Neural progenitor cell (in vitro differentiated cells): ENCODE measurements around the gene SPRTN. TPM values are rescaled to one million over a fixed set of nuclear protein-coding genes. Genes with fewer than 3 reads are reported as not detected.
A peak's percentile ranks its signal among the peaks of the same experiment; 100 is the strongest.

Experiments
- DNase-seq: peaks from one replicate; pipeline ENCODE4 v3.0.0-alpha.2; 2016; ENCODE audit warnings: low spot score
- H2AFZ ChIP-seq: fragments of 200-600 bp; sonication (generic); replicated peaks from 2 replicates; pipeline ENCODE4 v1.6.1; 2016; ENCODE audit warnings: antibody characterized with exemption
- H3F3A ChIP-seq: fragments of 200-600 bp; sonication (generic); 2 replicates; pipeline ENCODE4 v1.6.1; 2016; ENCODE audit warnings: antibody characterized with exemption, low read depth
- H3K27ac ChIP-seq: fragments of 200-600 bp; sonication (generic); 2 replicates; pipeline ENCODE4 v1.5.1; 2016; ENCODE audit warnings: mild to moderate bottlenecking
- H3K27me3 ChIP-seq: fragments of 200-600 bp; sonication (generic); 2 replicates; pipeline ENCODE4 v1.6.1; 2016; ENCODE audit warnings: mild to moderate bottlenecking, moderate library complexity
- H3K36me3 ChIP-seq: fragments of 200-600 bp; sonication (generic); 2 replicates; pipeline ENCODE4 v1.5.1; 2016
- H3K4me1 ChIP-seq: fragments of 200-600 bp; sonication (generic); 2 replicates; pipeline ENCODE4 v1.6.1; 2016; ENCODE audit warnings: mixed run types
- H3K4me2 ChIP-seq: fragments of 200-600 bp; sonication (generic); 2 replicates; pipeline ENCODE4 v1.6.1; 2016
- H3K4me3 ChIP-seq: fragments of 200-600 bp; sonication (generic); 2 replicates; pipeline ENCODE4 v1.5.1; 2016
- H3K79me2 ChIP-seq: fragments of 200-600 bp; sonication (generic); 2 replicates; pipeline ENCODE4 v1.6.1; 2016; ENCODE audit warnings: low read depth
- H3K9ac ChIP-seq: fragments of 200-600 bp; sonication (generic); 2 replicates; pipeline ENCODE4 v1.6.1; 2016
- H3K9me3 ChIP-seq: fragments of 200-600 bp; sonication (generic); 2 replicates; pipeline ENCODE4 v1.5.1; 2016; ENCODE audit warnings: low read depth
- H4K20me1 ChIP-seq: fragments of 200-600 bp; sonication (generic); 2 replicates; pipeline ENCODE4 v1.6.1; 2016; ENCODE audit warnings: low read depth
- H3K27ac Mint-ChIP-seq: 3 replicates; pipeline ENCODE4 v1.8.0; 2021; ENCODE audit warnings: mixed read lengths
- H3K27me3 Mint-ChIP-seq: 2 replicates; pipeline ENCODE4 v1.8.0; 2022; ENCODE audit warnings: low read depth, mild to moderate bottlenecking, inconsistent platforms, moderate library complexity, mixed read lengths; ENCODE audit not compliant: insufficient read depth
- H3K36me3 Mint-ChIP-seq: 3 replicates; pipeline ENCODE4 v1.8.0; 2021; ENCODE audit warnings: mixed read lengths
- H3K4me1 Mint-ChIP-seq: 3 replicates; pipeline ENCODE4 v1.8.0; 2021; ENCODE audit warnings: mixed read lengths
- H3K4me3 Mint-ChIP-seq: 3 replicates; pipeline ENCODE4 v1.8.0; 2021; ENCODE audit warnings: mild to moderate bottlenecking, moderate library complexity, mixed read lengths
- H3K9me3 Mint-ChIP-seq: 3 replicates; pipeline ENCODE4 v1.8.0; 2020; ENCODE audit warnings: mixed read lengths
- EZH2 ChIP-seq: fragments of 200-600 bp; sonication (generic); IDR thresholded peaks from 2 replicates; pipeline ENCODE4 v1.6.1; 2017; ENCODE audit warnings: antibody characterized with exemption, mild to moderate bottlenecking, moderate library complexity
- EZH2phosphoT487 ChIP-seq: fragments of 200-600 bp; sonication (generic); IDR thresholded peaks from 2 replicates; pipeline ENCODE4 v1.6.1; 2017; ENCODE audit warnings: antibody characterized with exemption
- total RNA-seq: library from RNA; depleted of rRNA; stranded (reverse); fragments of >200 nt; gene quantifications from 2 replicates; pipeline ENCODE4 v1.2.3, GENCODE V29; 2015; ENCODE audit warnings: low replicate concordance
- TF ChIP-seq, protein P1 (sequence below): fragments of 200-600 bp; sonication (generic); IDR thresholded peaks from 2 replicates; pipeline ENCODE4 v1.5.1; 2017; ENCODE audit warnings: antibody characterized with exemption, mild to moderate bottlenecking

SPRTN gene
- total RNA-seq, 1 donor from 2014 or later: 21.5 TPM

DNA sequence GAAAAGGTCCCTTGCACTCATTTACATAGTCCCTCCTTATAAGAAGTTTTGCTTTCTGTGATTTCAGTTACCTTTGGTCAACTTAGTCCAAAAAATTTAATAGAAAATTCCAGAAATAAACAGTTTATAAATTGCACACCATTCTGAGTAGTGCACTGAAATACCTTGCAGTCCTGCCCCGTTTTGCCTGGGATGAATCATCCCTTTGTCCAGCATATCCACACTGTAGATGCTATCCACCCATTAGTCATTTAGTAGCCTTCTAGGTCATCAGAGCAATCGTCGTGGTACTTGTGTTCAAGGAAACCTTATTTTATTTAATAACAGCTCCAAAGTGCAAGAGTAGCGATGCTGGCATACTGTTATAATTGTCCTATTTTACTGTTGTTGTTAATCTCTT, 38.0 kb downstream of the SPRTN start:
- Mint-ChIP-seq H3K4me1 (peaks cover 8% of the 10 kb centered on the region), H3K27me3 (peaks cover 3% of the 10 kb centered on the region), H3K4me3 (no peak overlapping the region), H3K36me3 (peaks cover 4% of the 10 kb centered on the region), H3K9me3 (no peaks in the 10 kb centered on the region), H3K27ac (no peak overlapping the region)
- H3K4me1 ChIP-seq: peaks cover 14% of the 10 kb centered on the region
- H3K9ac ChIP-seq: no peak overlapping the region
- H3K36me3 ChIP-seq: no peaks in the 10 kb centered on the region
- TF ChIP-seq EZH2 (no peak), EZH2phosphoT487 (no peak)
- TF ChIP-seq, protein P1, sequence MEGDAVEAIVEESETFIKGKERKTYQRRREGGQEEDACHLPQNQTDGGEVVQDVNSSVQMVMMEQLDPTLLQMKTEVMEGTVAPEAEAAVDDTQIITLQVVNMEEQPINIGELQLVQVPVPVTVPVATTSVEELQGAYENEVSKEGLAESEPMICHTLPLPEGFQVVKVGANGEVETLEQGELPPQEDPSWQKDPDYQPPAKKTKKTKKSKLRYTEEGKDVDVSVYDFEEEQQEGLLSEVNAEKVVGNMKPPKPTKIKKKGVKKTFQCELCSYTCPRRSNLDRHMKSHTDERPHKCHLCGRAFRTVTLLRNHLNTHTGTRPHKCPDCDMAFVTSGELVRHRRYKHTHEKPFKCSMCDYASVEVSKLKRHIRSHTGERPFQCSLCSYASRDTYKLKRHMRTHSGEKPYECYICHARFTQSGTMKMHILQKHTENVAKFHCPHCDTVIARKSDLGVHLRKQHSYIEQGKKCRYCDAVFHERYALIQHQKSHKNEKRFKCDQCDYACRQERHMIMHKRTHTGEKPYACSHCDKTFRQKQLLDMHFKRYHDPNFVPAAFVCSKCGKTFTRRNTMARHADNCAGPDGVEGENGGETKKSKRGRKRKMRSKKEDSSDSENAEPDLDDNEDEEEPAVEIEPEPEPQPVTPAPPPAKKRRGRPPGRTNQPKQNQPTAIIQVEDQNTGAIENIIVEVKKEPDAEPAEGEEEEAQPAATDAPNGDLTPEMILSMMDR: no peak
- H3F3A ChIP-seq: peaks cover 12% of the 10 kb centered on the region
- no peak overlapping the region for H3K4me2 ChIP-seq
- peaks cover 47% of the 10 kb centered on the region for H4K20me1 ChIP-seq
- H3K4me3 ChIP-seq: no peak overlapping the region
- H3K9me3 ChIP-seq: no peaks in the 10 kb centered on the region
- no peak for DNase-seq
- no peak overlapping the region for H3K27ac ChIP-seq
- H3K79me2 ChIP-seq: no peaks in the 10 kb centered on the region
- no peak overlapping the region for H2AFZ ChIP-seq
- no peaks in the 10 kb centered on the region for H3K27me3 ChIP-seq

DNA sequence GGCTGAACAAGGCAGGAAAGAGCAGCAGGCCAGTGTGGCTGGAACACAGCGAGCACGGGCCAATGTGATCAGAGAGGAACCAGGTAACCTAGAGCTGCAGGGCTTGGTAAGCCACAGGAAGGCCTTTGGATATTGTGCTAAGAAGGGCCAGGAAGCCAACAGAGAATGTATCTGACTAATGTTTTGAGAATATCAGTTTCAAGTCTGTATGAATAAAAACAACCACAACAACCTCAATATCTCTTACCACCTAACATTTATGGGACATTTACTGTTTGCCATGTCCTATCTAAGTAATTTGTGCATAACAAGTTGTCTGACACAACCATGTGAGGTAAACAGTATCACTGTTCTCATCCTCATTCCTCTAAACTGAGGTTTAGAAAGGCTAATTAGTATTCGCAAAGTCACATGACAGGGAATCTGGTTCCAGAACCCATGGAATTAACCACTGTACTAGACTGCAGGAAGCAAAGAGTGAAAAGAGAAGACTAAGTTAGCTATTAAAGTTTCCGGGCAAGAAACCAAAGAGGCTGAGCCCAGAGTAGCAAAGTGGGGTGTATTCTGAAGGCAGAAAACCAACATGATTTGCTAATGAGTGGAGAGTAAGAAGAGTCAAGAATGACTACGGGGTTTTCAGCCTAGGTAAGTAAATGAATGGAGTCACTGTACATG, 38.9 kb downstream of the SPRTN start:
- Mint-ChIP-seq H3K27ac (no peak overlapping the region), H3K9me3 (no peaks in the 10 kb centered on the region), H3K4me1 (peaks cover 8% of the 10 kb centered on the region), H3K4me3 (no peak overlapping the region), H3K27me3 (no peaks in the 10 kb centered on the region), H3K36me3 (peaks cover 1% of the 10 kb centered on the region)
- Histone ChIP-seq H3K27ac (no peak overlapping the region), H3K4me1 (peaks cover 14% of the 10 kb centered on the region), H3K4me3 (no peak overlapping the region), H4K20me1 (peaks cover 55% of the 10 kb centered on the region), H3F3A (peaks cover 12% of the 10 kb centered on the region), H3K36me3 (no peaks in the 10 kb centered on the region), H3K9ac (no peak overlapping the region), H2AFZ (no peak overlapping the region), H3K27me3 (no peaks in the 10 kb centered on the region), H3K4me2 (peak overlapping the region; percentile 49), H3K9me3 (no peaks in the 10 kb centered on the region), H3K79me2 (no peaks in the 10 kb centered on the region)
- DNase-seq: no peak
- TF ChIP-seq EZH2phosphoT487: no peak
- TF ChIP-seq, protein P1: no peak
- TF ChIP-seq EZH2: no peak

DNA sequence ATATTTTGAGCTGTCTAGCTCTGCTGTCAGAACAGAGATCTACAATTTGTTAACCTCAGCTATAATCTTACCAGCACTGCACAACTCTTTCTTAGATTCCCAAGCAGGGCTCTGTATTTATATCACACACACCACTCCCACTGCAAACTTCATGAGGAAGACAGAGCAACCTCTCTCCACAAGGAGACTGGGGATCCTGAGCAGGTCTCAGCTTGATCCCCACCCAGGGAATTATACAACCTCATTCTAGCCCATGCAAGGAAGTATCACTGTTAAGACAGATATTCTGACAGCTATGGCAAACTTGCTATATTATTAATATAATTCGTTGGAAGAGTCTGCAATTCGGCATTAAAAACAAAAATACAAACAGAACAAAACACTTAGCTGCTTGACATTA, 43.6 kb downstream of the SPRTN start:
- peaks cover 1% of the 10 kb centered on the region for H3K36me3 Mint-ChIP-seq
- Histone ChIP-seq H3K79me2 (no peaks in the 10 kb centered on the region), H3K4me1 (peaks cover 14% of the 10 kb centered on the region), H3F3A (peaks cover 12% of the 10 kb centered on the region), H3K4me2 (no peak overlapping the region), H3K9ac (no peak overlapping the region), H3K27ac (no peak overlapping the region), H3K4me3 (no peak overlapping the region), H3K36me3 (no peaks in the 10 kb centered on the region), H2AFZ (no peak overlapping the region), H3K27me3 (no peaks in the 10 kb centered on the region), H3K9me3 (no peaks in the 10 kb centered on the region), H4K20me1 (peaks cover 75% of the 10 kb centered on the region)
- no peaks in the 10 kb centered on the region for H3K27me3 Mint-ChIP-seq
- H3K4me3 Mint-ChIP-seq: no peak overlapping the region
- peaks cover 8% of the 10 kb centered on the region for H3K4me1 Mint-ChIP-seq
- no peak overlapping the region for H3K27ac Mint-ChIP-seq
- DNase-seq: no peak
- H3K9me3 Mint-ChIP-seq: no peaks in the 10 kb centered on the region
- TF ChIP-seq, protein P1: no peak
- TF ChIP-seq EZH2 (no peak), EZH2phosphoT487 (no peak)
